Cerebellar cortex (tissue), 1 donor: ENCODE data around the gene OTX2.
A peak's percentile ranks its signal among the peaks of the same experiment; 100 is the strongest.

Experiments
- DNase-seq: peaks from one replicate; pipeline ENCODE4 v3.0.0-alpha.2; 2015; ENCODE audit warnings: low spot score

Gene OTX2

GRCh38 chr14:56812364-56813141 lies 2.3 kb upstream of the OTX2 start:
- DNase-seq: no peak

DNA sequence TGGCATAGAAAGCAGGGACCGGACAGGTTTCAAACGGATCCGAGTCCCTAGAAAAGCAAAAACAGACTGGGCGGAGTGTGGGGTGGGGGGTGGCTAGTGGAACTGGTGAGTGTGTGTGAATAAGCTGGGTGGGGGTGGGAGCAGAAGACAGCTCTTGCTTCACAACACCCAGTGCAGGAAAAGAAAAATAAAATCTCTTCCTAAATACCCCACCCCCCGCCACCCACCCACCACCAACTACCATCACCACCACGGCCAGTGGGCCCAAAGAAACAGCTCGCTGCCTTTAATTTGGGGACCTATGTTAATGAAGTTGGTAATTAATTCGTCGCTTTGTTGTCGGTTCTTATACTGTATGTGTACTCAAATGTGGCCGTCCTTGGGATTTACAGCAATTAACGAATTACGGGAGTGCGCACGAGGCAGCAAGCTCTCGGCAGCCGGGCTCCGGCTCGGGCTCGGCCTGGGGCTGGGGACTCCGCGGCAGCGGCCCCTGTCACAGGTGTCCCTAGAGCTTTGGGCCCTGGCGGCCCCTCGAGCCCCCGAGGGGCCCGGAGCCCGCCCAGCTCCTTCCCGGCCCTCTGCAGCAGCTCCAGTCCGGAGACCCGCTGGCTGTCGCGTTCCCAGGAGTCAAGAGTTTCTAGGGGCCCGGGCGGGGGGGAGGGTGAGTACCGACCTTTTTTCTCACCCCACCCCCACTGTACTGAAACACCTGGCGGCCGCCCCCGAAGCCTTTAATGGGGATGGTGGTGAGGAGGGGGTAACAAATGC lies 1.5 kb upstream of the OTX2 start:
- no peak for DNase-seq

DNA sequence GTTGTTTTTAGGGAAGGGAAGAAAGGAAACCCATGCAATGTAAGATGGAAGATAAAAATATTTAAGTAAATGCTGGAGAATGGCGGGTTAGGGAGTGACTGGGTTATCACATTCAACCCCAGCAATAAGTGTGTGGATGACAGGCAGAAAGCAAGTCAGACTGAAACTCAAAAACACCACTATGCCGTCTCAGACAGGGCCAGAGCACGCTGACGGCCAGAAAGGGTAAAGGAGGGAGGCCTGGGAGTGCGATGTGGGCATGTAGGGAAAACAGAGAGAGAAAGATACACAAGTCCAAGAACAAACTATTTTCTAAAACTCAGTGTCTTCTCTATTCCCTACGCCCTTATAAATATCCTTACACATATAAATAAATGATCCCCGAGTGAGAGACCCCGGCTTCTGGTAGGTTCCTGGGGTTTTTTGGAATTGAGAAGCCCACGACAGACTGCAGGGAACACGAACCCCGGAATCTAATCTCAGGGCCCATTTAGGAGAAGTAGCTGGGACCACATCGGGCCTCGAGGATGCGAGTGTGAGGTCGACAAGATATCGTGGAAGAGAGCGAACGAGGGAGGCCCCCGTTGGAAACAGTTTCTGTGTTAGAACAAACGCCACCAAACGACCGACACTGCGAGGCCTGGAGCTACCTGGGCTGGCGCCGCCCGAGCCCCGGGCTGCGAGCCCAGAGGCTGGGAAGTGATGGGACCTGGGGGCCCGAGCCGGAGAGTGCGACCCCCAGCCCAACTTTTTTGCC lies 735 bp upstream of the OTX2 start:
- DNase-seq: peak; percentile 44

GRCh38 chr14:56809270-56810146 lies 771 bp downstream of the OTX2 start:
- DNase-seq: no peak

- DNase-seq: peak; percentile 72
These were observed 1.7 kb downstream of the OTX2 start for GRCh38 chr14:56808383-56809269.

DNA sequence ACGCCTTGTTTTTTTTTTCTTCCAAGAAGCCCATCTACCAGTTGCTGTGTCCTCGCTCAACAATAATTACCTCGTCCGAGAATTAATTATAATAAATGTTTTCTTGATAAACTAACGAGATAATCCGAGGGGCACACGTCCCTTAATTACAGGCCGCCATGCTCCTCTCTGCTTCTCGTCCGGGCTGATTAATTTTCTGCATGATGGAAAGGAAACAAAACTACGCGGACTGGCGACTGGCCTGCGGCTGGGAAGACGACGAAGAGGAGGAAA lies 2.2 kb downstream of the OTX2 start:
- DNase-seq: no peak

GRCh38 chr14:56807386-56808109 lies 2.7 kb downstream of the OTX2 start:
- DNase-seq: no peak

- DNase-seq: no peak
These were observed 3.5 kb downstream of the OTX2 start for GRCh38 chr14:56806760-56807159.

GRCh38 chr14:56805992-56806727 lies 4.1 kb downstream of the OTX2 start:
- no peak for DNase-seq

- no peak for DNase-seq
These were observed 4.9 kb downstream of the OTX2 start for GRCh38 chr14:56805201-56805991.

DNA sequence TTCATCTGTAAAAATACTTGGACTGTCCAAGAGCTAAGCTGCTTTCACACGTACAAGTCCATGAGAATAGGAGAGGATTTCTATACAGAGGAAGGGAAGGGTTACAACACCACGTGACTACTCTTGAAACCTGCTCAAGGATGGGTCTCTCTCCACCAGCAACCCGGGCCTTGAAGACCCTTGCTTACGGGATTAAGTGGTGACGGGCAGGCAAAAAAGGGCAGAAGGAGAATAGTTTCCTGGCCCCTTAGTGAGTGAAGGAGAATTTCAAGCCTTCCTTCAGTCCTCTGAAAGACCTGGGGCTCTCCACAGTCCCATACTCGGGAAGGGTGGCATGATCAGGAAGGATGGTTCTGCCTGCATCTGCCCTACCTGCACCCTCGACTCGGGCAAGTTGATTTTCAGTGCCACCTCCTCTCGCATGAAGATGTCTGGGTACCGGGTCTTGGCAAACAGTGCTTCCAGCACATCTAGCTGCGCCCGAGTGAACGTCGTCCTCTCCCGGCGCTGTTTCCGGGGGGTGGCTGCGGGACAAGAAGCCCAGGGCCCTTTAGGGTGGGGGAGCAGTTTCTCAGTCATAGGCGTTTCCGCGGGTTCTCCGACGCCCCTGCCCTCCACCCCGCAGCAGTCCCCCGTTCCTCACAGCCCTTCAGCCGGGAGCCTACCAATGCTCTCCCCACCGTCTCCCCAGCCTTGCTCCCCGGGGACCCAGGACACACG lies 6.3 kb downstream of the OTX2 start:
- DNase-seq: no peak

DNA sequence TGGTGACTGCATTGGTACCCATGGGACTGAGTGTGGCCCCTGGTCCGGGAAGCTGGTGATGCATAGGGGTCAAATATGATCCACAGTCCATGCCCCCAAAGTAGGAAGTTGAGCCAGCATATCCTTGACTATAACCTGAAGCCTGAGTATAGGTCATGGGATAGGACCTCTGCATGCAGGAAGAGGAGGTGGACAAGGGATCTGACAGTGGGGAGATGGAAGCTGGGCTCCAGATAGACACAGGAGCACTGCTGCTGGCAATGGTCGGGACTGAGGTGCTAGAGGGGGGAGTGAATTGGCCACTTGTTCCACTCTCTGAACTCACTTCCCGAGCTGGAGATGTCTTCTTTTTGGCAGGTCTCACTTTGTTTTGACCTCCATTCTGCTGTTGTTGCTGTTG lies 8.4 kb downstream of the OTX2 start:
- DNase-seq: no peak

- no peak for DNase-seq
These were observed 11.0 kb downstream of the OTX2 start for GRCh38 chr14:56799343-56799645.

- peak; percentile 45 for DNase-seq
These were observed 11.6 kb downstream of the OTX2 start for GRCh38 chr14:56798447-56799342.

DNA sequence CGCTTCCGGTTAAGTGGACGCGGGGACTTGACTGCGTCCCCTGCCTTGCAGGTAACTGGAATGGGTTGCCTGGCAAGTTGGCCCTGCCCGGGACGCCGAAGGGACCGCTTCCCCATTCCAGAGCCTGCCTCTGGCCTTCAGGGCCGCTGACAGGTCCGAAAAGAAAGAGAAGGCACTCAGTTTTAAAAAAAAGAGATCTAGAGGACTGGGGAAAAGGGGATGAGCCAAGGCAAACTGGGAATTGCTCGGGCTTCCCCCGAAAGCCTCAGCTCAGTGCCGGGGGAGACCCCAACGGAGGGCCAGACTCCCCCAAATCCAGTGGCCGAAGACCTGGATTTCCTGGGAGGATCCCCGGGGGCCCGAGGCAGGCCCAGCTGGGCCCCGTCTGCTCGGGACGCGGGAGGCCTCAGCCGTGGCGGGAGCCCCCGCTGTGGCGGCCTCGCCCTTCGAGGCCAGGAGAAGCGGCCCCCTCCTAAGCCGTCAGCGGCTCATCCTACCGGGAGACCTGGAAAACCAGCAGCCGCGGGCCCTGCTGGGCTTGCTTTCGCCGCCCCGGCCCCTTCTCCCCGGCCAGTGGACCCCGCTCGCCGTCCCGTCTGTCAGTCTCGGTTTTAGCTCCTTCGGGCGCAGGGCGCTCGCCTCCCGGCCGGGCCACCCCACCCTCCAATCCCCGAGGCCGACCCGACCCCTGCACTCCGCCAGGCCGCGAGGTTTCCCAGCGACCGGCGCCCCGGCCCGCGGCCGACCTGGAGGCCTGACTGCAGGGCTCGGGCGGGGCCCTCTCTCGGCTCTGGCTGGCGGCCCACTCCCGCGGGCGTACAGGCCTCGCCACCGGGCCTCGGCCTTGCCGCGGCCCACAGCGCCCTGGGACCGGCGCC lies 12.5 kb downstream of the OTX2 start:
- no peak for DNase-seq

GRCh38 chr14:56797003-56797568 lies 13.2 kb downstream of the OTX2 start:
- no peak for DNase-seq
